Measurements from ENCODE around the gene XPNPEP2. TPM values are rescaled to one million over a fixed set of nuclear protein-coding genes. Genes with fewer than 3 reads are reported as not detected.

The XPNPEP2 gene
- total and polyA plus RNA-seq, 11 donors: 0.19 to 2.1 (median 0.55) TPM

- DNase-seq: no peak
- intact Hi-C loops (cut with DNase I): loop anchor here in 5 of 10 donors (1.0 to 10.0 kb wide), 5 partner anchors 51 to 123 kb away; no protein-coding TSS in a partner anchor
- Histone ChIP-seq H3K27ac (no peak overlapping the region), H3K9me3 (no peaks in the 10 kb centered on the region), H3K36me3 (no peaks in the 10 kb centered on the region), H3K4me1 (peaks cover 0 to 2% (median 0%) of the 10 kb centered on the region in 12 donors), H3K27me3 (peaks cover 0 to 4% (median 0%) of the 10 kb centered on the region in 9 donors), H3K4me3 (no peak overlapping the region)
- no peak for ATAC-seq
- WGBS, 4 donors: 82 to 96% (median 92%) methylated on average over 4 of the region's 4 CpGs
- no peak for TF ChIP-seq CTCF (IDR thresholded peaks at IDR 0.05)
- TF ChIP-seq POLR2A (IDR thresholded peaks at IDR 0.05): no peak
Observed at GRCh38 chrX:129728061-129728460, 10.7 kb upstream of the XPNPEP2 start.

- Histone ChIP-seq H3K27ac (no peak overlapping the region), H3K4me3 (no peak overlapping the region), H3K4me1 (peaks cover 0 to 2% (median 0%) of the 10 kb centered on the region in 12 donors), H3K36me3 (no peaks in the 10 kb centered on the region), H3K27me3 (peaks cover 0 to 7% (median 0%) of the 10 kb centered on the region in 9 donors), H3K9me3 (no peaks in the 10 kb centered on the region)
- intact Hi-C loops (cut with DNase I): no loop called here
- no peak for TF ChIP-seq POLR2A (IDR thresholded peaks at IDR 0.05)
- no peak for TF ChIP-seq CTCF (IDR thresholded peaks at IDR 0.05)
- no peak for ATAC-seq
- 38 to 63% (median 48%) methylated on average over 2 of the region's 2 CpGs for WGBS, 4 donors
- DNase-seq: no peak
Observed at GRCh38 chrX:129731228-129731627, 7.6 kb upstream of the XPNPEP2 start.

- intact Hi-C loops (cut with DNase I): no loop called here
- peaks cover 0 to 4% (median 0%) of the 10 kb centered on the region in 12 donors for H3K4me1 ChIP-seq
- H3K27ac ChIP-seq: no peak overlapping the region
- ATAC-seq: no peak
- peaks cover 0 to 3% (median 0%) of the 10 kb centered on the region in 9 donors for H3K27me3 ChIP-seq
- H3K9me3 ChIP-seq: no peaks in the 10 kb centered on the region
- 67 to 99% (median 87%) methylated on average over 1 to 2 of the region's 2 CpGs for WGBS, 4 donors
- no peak for DNase-seq
- H3K4me3 ChIP-seq: no peak overlapping the region
- TF ChIP-seq CTCF (IDR thresholded peaks at IDR 0.05) (no peak), POLR2A (IDR thresholded peaks at IDR 0.05) (no peak)
- H3K36me3 ChIP-seq: no peaks in the 10 kb centered on the region
Observed at GRCh38 chrX:129732857-129733256, 5.9 kb upstream of the XPNPEP2 start.

- Histone ChIP-seq H3K4me1 (peaks cover 0 to 8% (median 0%) of the 10 kb centered on the region in 12 donors), H3K9me3 (no peaks in the 10 kb centered on the region), H3K4me3 (no peak overlapping the region), H3K27ac (no peak overlapping the region), H3K27me3 (peaks cover 0 to 3% (median 0%) of the 10 kb centered on the region in 9 donors), H3K36me3 (no peaks in the 10 kb centered on the region)
- intact Hi-C loops (cut with DNase I): no loop called here
- WGBS, 4 donors: 40 to 93% (median 84%) methylated on average over 1 to 4 of the region's 4 CpGs
- TF ChIP-seq CTCF (IDR thresholded peaks at IDR 0.05) (no peak), POLR2A (IDR thresholded peaks at IDR 0.05) (no peak)
- no peak for DNase-seq
- ATAC-seq: no peak
Observed at GRCh38 chrX:129733335-129733734, 5.4 kb upstream of the XPNPEP2 start.

All from heart left ventricle (tissue), 16 donors.